K562 (cell line): ENCODE results near the gene IL9. TPM values are rescaled to one million over a fixed set of nuclear protein-coding genes. Genes with fewer than 3 reads are reported as not detected.

Experiments
- ATAC-seq: fragments of 200-7000 bp; cut with Tn5 transposase; 3 replicates; pipeline ENCODE4 v1.9.1; 2020; ENCODE audit warnings: moderate library complexity
- BruUV-seq: library from RNA; stranded (reverse); fragments of 400-500 nt; replicated peaks from 2 replicates; lab custom pipeline; 2021; lab: Mats Ljungman, UMichigan
- CTCF ChIA-PET: fragments of 300-600 bp; formaldehyde crosslinking; extraction: SDS; loops from one replicate; lab custom pipeline; 2021; ENCODE audit warnings: low intra/inter-chr PET ratio; lab: Yijun Ruan, JAX
- POLR2A ChIA-PET: fragments of 300-600, 350-650 bp; sonication (Branson Sonifier 250); formaldehyde crosslinking; extraction: SDS; loops from one replicate; lab custom pipeline; 2021; ENCODE audit warnings: antibody characterized with exemption, inconsistent platforms; lab: Yijun Ruan, JAX
- DNase-seq, 4 experiments: peaks; one replicate each; pipeline versions ENCODE4 v3.0.0 to v3.0.0-alpha.2; 2011 to 2018; ENCODE audit warnings: low spot score in 3 of 4, mixed read lengths in 3 of 4; ENCODE audit errors: extremely low read depth in 1 of 4
- FAIRE-seq: peaks from 2 replicates; lab custom pipeline; 2011; peaks lifted over from hg19 to GRCh38; lab: Jason Lieb, UNC
- H2AFZ ChIP-seq: 2 replicates; pipeline ENCODE4 v1.6.0; 2011; ENCODE audit warnings: low read depth, low read length, control low read depth, inconsistent platforms
- H3K27ac ChIP-seq: fragments of 200-600 bp; 3 replicates; pipeline ENCODE4 v1.8.0; 2011; ENCODE audit warnings: low read depth, mild to moderate bottlenecking, control low read depth, inconsistent platforms, low read length, moderate library complexity, mixed read lengths; ENCODE audit errors: extremely low read depth
- H3K27me3 ChIP-seq, 2 experiments: fragments of 300-600 bp in 1 of 2; 2 replicates in 1 of 2; 3 replicates in 1 of 2; pipeline versions ENCODE4 v1.6.0 to v1.8.0; 2011; ENCODE audit warnings: inconsistent platforms in 2 of 2, low read length in 2 of 2, mild to moderate bottlenecking in 1 of 2, mixed read lengths in 1 of 2, moderate library complexity in 1 of 2; ENCODE audit not compliant: control insufficient read depth in 2 of 2, insufficient read depth in 2 of 2
- H3K36me3 ChIP-seq: fragments of 300-600 bp; 3 replicates; pipeline ENCODE4 v1.8.0; 2011; ENCODE audit warnings: mild to moderate bottlenecking, low read length, inconsistent platforms; ENCODE audit not compliant: control insufficient read depth, insufficient read depth
- H3K4me1 ChIP-seq, 2 experiments: fragments of 200-600 bp in 1 of 2; replicated peaks in 1 of 2; 2 replicates in 1 of 2; 3 replicates in 1 of 2; pipeline versions ENCODE4 v1.5.1 to v1.8.0; 2011; ENCODE audit warnings: inconsistent platforms in 2 of 2, low read length in 2 of 2, mild to moderate bottlenecking in 1 of 2, mixed read lengths in 1 of 2, moderate library complexity in 1 of 2; ENCODE audit not compliant: control insufficient read depth in 2 of 2, insufficient read depth in 2 of 2
- H3K4me2 ChIP-seq: 2 replicates; pipeline ENCODE4 v1.6.1; 2011; ENCODE audit warnings: low read length, control low read depth, inconsistent platforms, mixed read lengths; ENCODE audit not compliant: insufficient read depth
- H3K4me3 ChIP-seq: fragments of 200-600 bp; sonication (generic), shearing (Covaris generic); 2 replicates; pipeline ENCODE4 v1.5.1; 2016; ENCODE audit warnings: control low read depth, inconsistent platforms
- H3K79me2 ChIP-seq: fragments of 200-600 bp; 3 replicates; pipeline ENCODE4 v1.8.0; 2011; ENCODE audit warnings: low read length, inconsistent platforms; ENCODE audit not compliant: control insufficient read depth, insufficient read depth
- H3K9ac ChIP-seq, 2 experiments: 2 replicates each; pipeline versions ENCODE4 v1.6.0 to v1.6.1; 2011; ENCODE audit warnings: low read depth in 2 of 2, low read length in 2 of 2, control low read depth in 1 of 2, inconsistent platforms in 1 of 2, mild to moderate bottlenecking in 1 of 2, mixed read lengths in 1 of 2; ENCODE audit not compliant: insufficient read depth in 1 of 2
- H3K9me1 ChIP-seq: one replicate; pipeline ENCODE4 v1.6.0; 2011; ENCODE audit warnings: inconsistent platforms, mild to moderate bottlenecking, low read length, moderate library complexity; ENCODE audit not compliant: control insufficient read depth, insufficient read depth
- H3K9me3 ChIP-seq: replicated peaks from 2 replicates; pipeline ENCODE4 v1.5.1; 2011; ENCODE audit warnings: low read depth, low read length, inconsistent platforms; ENCODE audit not compliant: control insufficient read depth, insufficient read depth
- H4K20me1 ChIP-seq: replicated peaks from 2 replicates; pipeline ENCODE4 v1.6.1; 2011; ENCODE audit warnings: low read length, inconsistent platforms, mixed read lengths; ENCODE audit not compliant: control insufficient read depth, insufficient read depth
- ADNP ChIP-seq: fragments of 200-800 bp; sonication (Bioruptor generic); IDR thresholded peaks from 2 replicates; pipeline ENCODE4 v1.6.1; 2016; ENCODE audit warnings: missing genetic modification characterization, missing compliant biosample characterization
- C11orf30 ChIP-seq: fragments of 450-650 bp; IDR thresholded peaks from 2 replicates; pipeline ENCODE4 v1.6.1; 2016; ENCODE audit warnings: low read depth, mild to moderate bottlenecking
- CBX5 ChIP-seq: IDR thresholded peaks from 2 replicates; pipeline ENCODE4 v1.6.1; 2014; ENCODE audit warnings: low read depth, borderline replicate concordance
- CHD4 ChIP-seq: fragments of 200-600 bp; sonication (generic); IDR thresholded peaks from 3 replicates; pipeline ENCODE4 v1.6.1; 2012; ENCODE audit warnings: low read depth, mild to moderate bottlenecking, mixed read lengths, low read length, inconsistent platforms; ENCODE audit not compliant: insufficient read depth, insufficient replicate concordance, poor library complexity, severe bottlenecking
- JUND ChIP-seq, 2 experiments: IDR thresholded peaks; 2 replicates in 1 of 2; 3 replicates in 1 of 2; pipeline ENCODE4 v1.6.1; 2011; ENCODE audit warnings: borderline replicate concordance in 2 of 2, low read depth in 2 of 2, low read length in 2 of 2, improper control_type of control experiment in 1 of 2, missing biosample characterization in 1 of 2, missing genetic modification characterization in 1 of 2, missing genetic modification reagents in 1 of 2
- KLF1 ChIP-seq: fragments of 450-650 bp; IDR thresholded peaks from 2 replicates; pipeline ENCODE4 v1.6.1; 2016; ENCODE audit warnings: missing genetic modification characterization, missing compliant biosample characterization
- RAD51 ChIP-seq: fragments of 450-650 bp; IDR thresholded peaks from 2 replicates; pipeline ENCODE4 v1.7.1; 2016; ENCODE audit warnings: low read depth, mild to moderate bottlenecking, borderline replicate concordance
- RB1 ChIP-seq: fragments of 450-650 bp; IDR thresholded peaks from 2 replicates; pipeline ENCODE4 v1.6.1; 2017; ENCODE audit warnings: low read depth, mild to moderate bottlenecking
- TAF1 ChIP-seq: IDR thresholded peaks from 2 replicates; pipeline ENCODE4 v1.6.1; 2011; ENCODE audit warnings: mild to moderate bottlenecking, low read length, moderate library complexity; ENCODE audit not compliant: insufficient read depth, control insufficient read depth, severe bottlenecking; ENCODE audit errors: extremely low read depth
- TCF15 ChIP-seq: fragments of 250-450 bp; sonication (Bioruptor Pico); IDR thresholded peaks from 2 replicates; pipeline ENCODE4 v1.8.0; 2022; ENCODE audit warnings: moderate library complexity, mild to moderate bottlenecking, inconsistent platforms
- UBTF ChIP-seq, 2 experiments: IDR thresholded peaks; 2 replicates each; pipeline ENCODE4 v1.6.1; 2012; ENCODE audit warnings: improper control_type of control experiment in 2 of 2, low read depth in 2 of 2, low read length in 2 of 2, borderline replicate concordance in 1 of 2
- WGBS: fragments of 100-300 bp; shearing (Covaris generic); methylation state at CpG from one replicate; pipeline ENCODE4 v1.1.6; 2016; ENCODE audit warnings: low coverage, mixed read lengths; ENCODE audit not compliant: insufficient coverage; ENCODE audit errors: missing lambda C conversion rate; 5-methylcytosine and 5-hydroxymethylcytosine counted together
- in situ Hi-C: fragments of 300-500 bp; cut with MboI; formaldehyde crosslinking; loops from 4 replicates; pipeline ENCODE4 v1.15.0; 2018; ENCODE audit warnings: inconsistent platforms, mixed read lengths
- intact Hi-C: fragments of 100-400 bp; cut with micrococcal nuclease; formaldehyde crosslinking; loops from 2 replicates; pipeline ENCODE4 v1.14.2; 2022
- polyA plus RNA-seq, 8 experiments: library from polyadenylated mRNA; depleted of rRNA in 4 of 8; stranded (reverse) in 5 of 8; unstranded in 3 of 8; fragments of >200 nt; fragmentation: Nextera tagmentation in 2 of 8; fragmentation: Illumina TruSeq in 1 of 8; extraction: Ambion mirVana in 2 of 8; extraction: Trizol in 1 of 8; gene quantifications; 2 replicates each; pipeline versions ENCODE4 v1.2.1 to v1.2.3, GENCODE V29; 2011 to 2014; ENCODE audit warnings: inconsistent platforms in 1 of 8, missing spikeins in 1 of 8
- total RNA-seq, 7 experiments: library from RNA; depleted of rRNA in 6 of 7; stranded (reverse); fragments of >200 nt in 6 of 7; fragmentation: Illumina TruSeq in 2 of 7; extraction: Trizol in 2 of 7; gene quantifications; 2 replicates each; pipeline versions ENCODE4 v1.2.1 to v1.2.3, GENCODE V29; 2011 to 2021; ENCODE audit warnings: low replicate concordance in 1 of 7

Gene IL9
- total and polyA plus RNA-seq, 9 of the 15 experiments (the other 6 are each of a cell fraction or from before 2014, with no cell fraction given) = not detected

DNA sequence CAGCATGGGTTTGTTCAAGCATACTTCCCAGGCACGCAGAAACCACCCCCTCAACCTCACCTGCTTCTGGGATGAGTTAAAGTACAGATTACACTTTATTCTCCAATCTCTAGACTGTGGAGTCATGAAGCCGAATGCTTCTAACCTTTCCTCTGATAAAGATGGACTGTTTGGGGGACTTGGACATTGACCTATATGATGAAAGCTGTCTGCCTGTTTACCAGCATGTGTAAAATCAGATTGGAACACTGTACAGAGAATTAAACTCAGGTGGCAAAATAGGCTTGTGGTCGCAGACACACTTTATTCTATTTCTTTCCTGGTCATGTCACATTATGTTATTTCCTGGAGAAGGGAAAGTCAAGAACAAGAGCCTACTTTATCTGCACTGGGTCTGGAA is 25.7 kb downstream of the IL9 start:
- in situ Hi-C loops = no loop called here

More for the DNA sequence above, 25.7 kb downstream of the IL9 start:
- no peak overlapping the region for H3K9ac ChIP-seq
- H3K4me3 ChIP-seq = no peak overlapping the region
- intact Hi-C loops = no loop called here
- no peaks in the 10 kb centered on the region for H3K4me1 ChIP-seq
- no peaks in the 10 kb centered on the region for H3K79me2 ChIP-seq
- no peaks in the 10 kb centered on the region for H3K36me3 ChIP-seq
- no peaks in the 10 kb centered on the region for H4K20me1 ChIP-seq
- WGBS = 5% methylated on average over 3 of the region's 3 CpGs
- no peak overlapping the region for H3K27ac ChIP-seq
- no TSS peak for BruUV-seq
- ChIA-PET POLR2A (no interaction called here), CTCF (no interaction called here)
- peaks cover 0 to 21% of the 10 kb centered on the region in 2 experiments; a peak in 2 of 5 replicates for H3K27me3 ChIP-seq
- H3K9me1 ChIP-seq = no peaks in the 10 kb centered on the region
- H2AFZ ChIP-seq = no peak overlapping the region
- no peak for FAIRE-seq
- ATAC-seq = no peak
- H3K4me2 ChIP-seq = no peak overlapping the region
- H3K9me3 ChIP-seq = no peaks in the 10 kb centered on the region
- DNase-seq = no peak
- no peak for TF ChIP-seq C11orf30
- TF ChIP-seq UBTF (IDR thresholded peaks at IDR 0.05; ENCODE audit: borderline replicate concordance in 1 of 2, low read depth in 2 of 2, low read length in 2 of 2) = no peak
- no peak for TF ChIP-seq JUND (IDR thresholded peaks at IDR 0.05; ENCODE audit: borderline replicate concordance, low read depth, low read length)
- TF ChIP-seq JUND (tag; IDR thresholded peaks at IDR 0.05; ENCODE audit: borderline replicate concordance, low read depth, low read length) = no peak
- TF ChIP-seq ADNP (tag) = no peak
- TF ChIP-seq RB1 = no peak
- no peak for TF ChIP-seq TCF15
- no peak for TF ChIP-seq TAF1
- no peak for TF ChIP-seq CHD4
- TF ChIP-seq CBX5 = no peak
- no peak for TF ChIP-seq KLF1 (tag)
- no peak for TF ChIP-seq RAD51
